AG09309 (cell line): ENCODE measurements around the gene STX7.

Experiments used
- DNase-seq: peaks from one replicate; pipeline ENCODE4 v3.0.0-alpha.2; 2010; ENCODE audit warnings: low read depth
- H3K4me3 ChIP-seq: 2 replicates; pipeline ENCODE4 v1.5.1; 2011; ENCODE audit warnings: mild to moderate bottlenecking, low read depth, low read length, moderate library complexity; ENCODE audit not compliant: control insufficient read depth
- TF ChIP-seq, protein P1 (sequence below): IDR thresholded peaks from 2 replicates; pipeline ENCODE4 v1.5.1; 2011; ENCODE audit warnings: mild to moderate bottlenecking, low read depth, low read length, inconsistent platforms; ENCODE audit not compliant: insufficient read depth, control insufficient read depth; ENCODE audit errors: missing control alignments

The STX7 gene

GRCh38 chr6:132490024-132490423, 22.9 kb downstream of the STX7 start:
- TF ChIP-seq, protein P1, sequence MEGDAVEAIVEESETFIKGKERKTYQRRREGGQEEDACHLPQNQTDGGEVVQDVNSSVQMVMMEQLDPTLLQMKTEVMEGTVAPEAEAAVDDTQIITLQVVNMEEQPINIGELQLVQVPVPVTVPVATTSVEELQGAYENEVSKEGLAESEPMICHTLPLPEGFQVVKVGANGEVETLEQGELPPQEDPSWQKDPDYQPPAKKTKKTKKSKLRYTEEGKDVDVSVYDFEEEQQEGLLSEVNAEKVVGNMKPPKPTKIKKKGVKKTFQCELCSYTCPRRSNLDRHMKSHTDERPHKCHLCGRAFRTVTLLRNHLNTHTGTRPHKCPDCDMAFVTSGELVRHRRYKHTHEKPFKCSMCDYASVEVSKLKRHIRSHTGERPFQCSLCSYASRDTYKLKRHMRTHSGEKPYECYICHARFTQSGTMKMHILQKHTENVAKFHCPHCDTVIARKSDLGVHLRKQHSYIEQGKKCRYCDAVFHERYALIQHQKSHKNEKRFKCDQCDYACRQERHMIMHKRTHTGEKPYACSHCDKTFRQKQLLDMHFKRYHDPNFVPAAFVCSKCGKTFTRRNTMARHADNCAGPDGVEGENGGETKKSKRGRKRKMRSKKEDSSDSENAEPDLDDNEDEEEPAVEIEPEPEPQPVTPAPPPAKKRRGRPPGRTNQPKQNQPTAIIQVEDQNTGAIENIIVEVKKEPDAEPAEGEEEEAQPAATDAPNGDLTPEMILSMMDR: no peak
- H3K4me3 ChIP-seq: no peak overlapping the region

GRCh38 chr6:132489376-132489775, 23.5 kb downstream of the STX7 start:
- DNase-seq: no peak
- TF ChIP-seq, protein P1: no peak
- no peak overlapping the region for H3K4me3 ChIP-seq

More at GRCh38 chr6:132490024-132490423, 22.9 kb downstream of the STX7 start:
- DNase-seq: no peak

DNA sequence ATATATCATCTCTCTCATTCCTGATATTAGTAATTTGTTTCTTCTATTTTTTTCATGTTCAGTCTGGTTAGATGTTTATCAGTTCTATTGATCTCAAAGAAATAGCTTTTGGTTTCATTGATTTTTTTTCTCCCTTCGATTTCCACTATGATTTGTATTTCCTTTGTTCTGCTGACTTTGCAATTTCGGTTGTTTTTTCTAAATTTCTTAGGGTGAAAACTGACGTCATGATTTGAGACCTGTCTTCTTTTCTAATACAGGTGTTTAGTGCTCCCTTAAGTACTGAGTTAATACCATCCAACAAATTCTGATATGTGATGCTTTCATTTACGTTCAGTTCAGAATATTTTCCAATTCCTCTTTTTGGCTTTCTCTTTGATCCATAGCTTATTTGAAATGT, 25.2 kb downstream of the STX7 start:
- no peak for DNase-seq
- no peak overlapping the region for H3K4me3 ChIP-seq
- TF ChIP-seq, protein P1: no peak

- no peak for DNase-seq
- TF ChIP-seq, protein P1: no peak
- H3K4me3 ChIP-seq: no peak overlapping the region
These were observed 28.3 kb downstream of the STX7 start for GRCh38 chr6:132484680-132485018.

GRCh38 chr6:132483779-132484679, 28.9 kb downstream of the STX7 start:
- DNase-seq: peak; percentile 33
- H3K4me3 ChIP-seq: no peak overlapping the region
- TF ChIP-seq, protein P1: peak; percentile 53

GRCh38 chr6:132482581-132482980, 30.3 kb downstream of the STX7 start:
- DNase-seq: no peak
- H3K4me3 ChIP-seq: no peak overlapping the region
- TF ChIP-seq, protein P1: no peak
